C1 segment of cervical spinal cord (tissue), 14 donors: Measurements from ENCODE around the gene TCTN1.

Source experiments
- DNase-seq, 14 donors: peaks; one replicate each; lab custom pipeline; 2025; lab: John Stamatoyannopoulos, UW

TCTN1 gene

GRCh38 chr12:110679201-110679600 is 65.3 kb downstream of the TCTN1 start:
- no peak for DNase-seq

DNA sequence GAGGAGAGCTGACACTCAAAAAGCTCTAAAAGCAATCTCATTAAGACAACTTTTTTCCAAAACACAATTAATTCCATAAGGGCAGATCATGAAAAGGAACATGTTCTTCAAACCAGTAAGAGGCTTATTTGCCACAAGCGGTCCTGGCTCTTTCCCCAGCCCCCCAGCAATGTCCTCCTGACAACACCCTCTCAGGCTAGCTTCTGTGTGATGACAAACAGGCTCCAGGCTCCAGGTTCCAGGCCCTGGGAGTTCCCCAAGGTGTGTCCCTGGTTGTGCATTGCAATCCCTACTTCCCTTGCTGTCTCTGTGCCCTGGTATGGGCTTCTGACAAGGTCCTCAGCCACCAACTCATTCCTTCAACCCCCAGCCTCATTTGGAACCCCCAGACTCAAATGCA is 66.1 kb downstream of the TCTN1 start:
- no peak for DNase-seq

GRCh38 chr12:110683888-110684287 is 70.0 kb downstream of the TCTN1 start:
- DNase-seq = no peak

GRCh38 chr12:110684312-110684836 is 70.4 kb downstream of the TCTN1 start:
- DNase-seq = no peak

- DNase-seq = no peak
These were observed 72.5 kb downstream of the TCTN1 start for GRCh38 chr12:110686294-110686903.

DNA sequence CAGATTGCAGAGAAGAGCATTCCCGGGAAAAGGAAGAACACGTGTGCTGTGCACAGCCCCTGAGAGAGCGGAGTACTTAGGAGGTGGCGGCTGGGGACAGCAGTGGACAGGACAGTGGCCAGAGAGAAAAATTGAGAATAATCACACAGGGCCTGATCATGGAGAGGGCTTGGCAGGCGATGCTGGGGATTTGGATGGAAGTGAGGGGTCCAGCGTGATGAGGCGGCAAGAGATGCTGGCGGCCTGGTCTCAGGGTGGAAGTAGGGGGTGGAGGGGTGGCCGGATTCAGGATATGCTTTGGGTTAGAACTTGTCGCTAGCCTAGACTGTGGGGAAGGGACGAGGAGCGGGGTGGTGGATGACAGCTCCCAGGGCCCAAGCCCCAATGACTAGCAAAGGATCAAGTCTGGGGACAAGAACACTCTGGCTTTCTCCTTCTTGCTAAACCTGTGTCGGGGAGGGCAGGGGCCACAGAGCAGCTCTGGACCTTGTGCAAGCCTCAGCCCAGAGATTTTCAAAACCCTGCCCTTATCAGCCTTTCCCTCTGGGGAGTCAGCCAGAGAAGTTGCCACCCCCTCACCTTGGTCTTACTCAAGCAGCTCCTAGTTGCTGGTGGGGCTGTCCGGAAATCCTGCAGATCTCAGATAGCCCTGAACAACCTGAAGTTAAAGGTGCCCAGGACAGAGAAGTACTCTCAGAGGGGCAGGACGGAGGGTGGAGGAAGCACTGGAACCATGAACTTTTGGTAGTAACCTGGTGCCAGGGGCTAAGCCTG is 73.7 kb downstream of the TCTN1 start:
- DNase-seq = no peak

DNA sequence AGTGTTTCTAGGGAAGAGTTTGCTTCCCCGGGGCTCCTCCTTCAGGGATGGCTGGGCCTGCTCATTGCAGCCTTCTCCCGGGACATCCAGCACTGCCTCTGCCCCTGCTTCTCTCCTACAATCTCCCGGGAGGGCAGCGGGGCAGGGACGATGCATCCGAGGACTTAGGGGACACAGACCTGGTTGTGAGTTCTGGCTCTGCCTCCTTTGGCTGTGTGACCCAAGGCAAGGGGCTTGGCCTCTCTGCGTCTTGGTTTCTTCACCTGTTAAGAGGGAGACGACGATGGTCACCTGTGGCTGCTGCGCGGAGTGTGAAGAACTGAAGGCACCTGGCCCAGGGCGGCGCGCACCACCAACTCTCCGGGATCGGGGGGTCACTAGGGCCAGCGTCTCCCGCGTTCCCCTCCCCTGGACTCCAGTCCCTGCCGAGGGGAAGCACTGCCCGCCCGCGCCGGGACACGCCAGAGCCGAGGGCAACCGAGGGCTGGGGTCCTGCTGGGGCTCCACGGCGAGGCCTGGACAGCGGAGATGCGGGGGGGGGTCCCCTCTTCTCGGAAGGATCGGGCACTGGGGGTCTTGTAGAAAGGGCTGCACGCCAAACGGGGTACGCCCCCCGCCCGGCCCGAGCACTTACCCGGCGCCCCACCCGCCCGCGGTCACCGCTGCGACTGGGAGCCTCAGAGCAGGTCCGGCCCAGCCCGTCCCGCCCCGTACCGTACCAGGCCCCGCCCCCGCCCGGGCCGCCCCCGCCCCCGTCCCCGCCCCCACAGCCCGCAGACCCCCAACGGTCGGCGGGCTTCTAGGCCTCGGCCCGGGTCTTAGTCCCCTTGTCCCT is 74.7 kb downstream of the TCTN1 start, which contains the start of gene HVCN1:
Gene HVCN1 (minus strand): TSS at position 670 of the 835 bp plus-strand sequence. CDS start 5,870 bp downstream, outside the sequence.
- peak in 5 of 14 donors; percentile 35 to 76 (median 40) for DNase-seq

DNA sequence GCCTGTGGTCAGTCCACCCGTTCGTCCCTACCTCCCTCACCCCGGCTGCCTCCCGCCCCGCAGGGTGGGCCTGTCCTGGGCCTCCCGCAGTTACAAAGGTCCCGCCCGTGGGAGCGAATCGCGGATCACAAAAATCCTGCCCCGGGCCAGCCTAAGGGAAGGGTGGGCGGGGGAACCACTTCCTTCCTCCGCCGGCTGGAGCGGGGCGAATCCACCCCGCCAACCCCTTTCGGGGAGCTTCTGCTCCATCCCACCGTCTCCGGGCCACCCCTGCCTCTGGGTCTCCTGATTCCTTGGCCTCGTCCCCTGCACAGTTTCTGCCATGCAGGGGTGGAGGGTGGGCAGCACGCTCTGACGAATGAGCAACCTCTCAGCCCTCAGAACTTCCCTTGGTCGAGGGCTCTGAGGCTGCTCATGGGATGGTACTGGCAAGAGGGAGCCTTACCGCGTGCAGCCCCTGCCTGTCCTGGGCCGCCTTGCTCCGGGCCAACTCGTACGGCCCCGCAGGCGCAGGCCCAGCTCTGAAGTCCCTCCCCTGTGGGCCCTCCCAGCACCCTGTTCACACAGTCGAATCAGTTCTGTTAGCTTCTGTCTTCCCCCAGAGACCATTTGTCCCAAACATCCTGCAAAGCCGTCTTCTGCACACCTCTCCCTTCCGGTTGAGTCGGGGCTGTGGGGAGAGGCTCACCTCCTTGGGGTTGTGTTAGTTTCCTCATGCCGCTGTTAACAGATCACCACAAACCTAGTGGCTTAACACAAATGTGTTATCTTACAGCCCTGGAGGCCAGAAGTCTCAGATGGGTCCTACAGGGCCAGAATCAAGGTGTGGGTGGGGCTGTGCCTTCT is 75.6 kb downstream of the TCTN1 start:
- DNase-seq = peak in 8 of 14 donors; percentile 6 to 76 (median 46)

- no peak for DNase-seq
These were observed 76.2 kb downstream of the TCTN1 start for GRCh38 chr12:110690127-110690430.

DNA sequence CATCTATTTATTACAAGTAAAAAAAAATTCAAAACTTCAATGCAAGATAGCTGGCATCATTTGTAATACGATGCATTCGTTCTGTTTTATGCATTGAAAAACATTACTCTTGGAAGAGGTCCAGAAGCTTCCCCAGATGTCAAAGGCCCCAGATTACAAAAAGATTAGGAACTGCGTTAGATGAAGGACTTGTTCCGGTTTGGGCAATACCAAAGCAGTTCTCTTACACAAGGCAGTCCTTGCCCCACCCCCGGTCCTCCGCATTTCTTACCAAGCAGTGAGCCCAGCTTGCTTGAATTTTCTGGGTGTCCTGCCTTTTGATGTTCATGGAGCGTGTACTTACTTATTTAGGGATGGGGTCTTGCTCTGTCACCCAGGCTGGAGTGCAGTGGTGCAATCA is 79.8 kb downstream of the TCTN1 start:
- DNase-seq = peak in 5 of 14 donors; percentile 9 to 44 (median 30)

DNA sequence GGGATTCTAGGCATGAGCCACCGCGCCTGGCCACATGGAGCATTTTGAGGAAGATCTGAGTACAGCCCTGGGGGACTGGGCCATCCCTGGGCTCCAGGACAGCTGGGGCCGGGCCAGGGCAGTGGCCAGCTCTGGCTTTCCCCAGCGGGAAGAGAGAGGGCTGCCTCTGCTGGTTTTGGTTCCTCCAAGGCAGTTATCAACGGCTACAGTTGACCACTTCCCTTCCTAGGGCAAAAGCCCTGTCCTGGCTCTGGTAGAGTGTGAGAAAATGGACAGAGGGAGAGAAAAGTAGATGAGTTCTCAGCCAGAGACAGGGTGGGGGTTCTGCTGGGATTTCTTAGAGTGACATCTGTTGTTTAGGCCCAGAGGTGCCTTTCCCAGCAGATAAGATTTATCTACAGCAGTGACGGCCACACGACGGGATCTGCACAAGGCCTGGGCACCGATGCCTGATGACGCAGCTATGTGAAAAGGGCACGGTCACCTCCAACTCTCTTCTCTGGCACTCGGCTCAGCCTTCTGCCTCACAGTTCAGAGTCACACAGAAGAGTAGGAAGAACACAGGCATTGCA is 80.5 kb downstream of the TCTN1 start:
- peak in 9 of 14 donors; percentile 7 to 65 (median 32) for DNase-seq

- no peak for DNase-seq
These were observed 82.4 kb downstream of the TCTN1 start for GRCh38 chr12:110696283-110696682.

GRCh38 chr12:110697236-110697635 is 83.3 kb downstream of the TCTN1 start:
- DNase-seq = no peak

DNA sequence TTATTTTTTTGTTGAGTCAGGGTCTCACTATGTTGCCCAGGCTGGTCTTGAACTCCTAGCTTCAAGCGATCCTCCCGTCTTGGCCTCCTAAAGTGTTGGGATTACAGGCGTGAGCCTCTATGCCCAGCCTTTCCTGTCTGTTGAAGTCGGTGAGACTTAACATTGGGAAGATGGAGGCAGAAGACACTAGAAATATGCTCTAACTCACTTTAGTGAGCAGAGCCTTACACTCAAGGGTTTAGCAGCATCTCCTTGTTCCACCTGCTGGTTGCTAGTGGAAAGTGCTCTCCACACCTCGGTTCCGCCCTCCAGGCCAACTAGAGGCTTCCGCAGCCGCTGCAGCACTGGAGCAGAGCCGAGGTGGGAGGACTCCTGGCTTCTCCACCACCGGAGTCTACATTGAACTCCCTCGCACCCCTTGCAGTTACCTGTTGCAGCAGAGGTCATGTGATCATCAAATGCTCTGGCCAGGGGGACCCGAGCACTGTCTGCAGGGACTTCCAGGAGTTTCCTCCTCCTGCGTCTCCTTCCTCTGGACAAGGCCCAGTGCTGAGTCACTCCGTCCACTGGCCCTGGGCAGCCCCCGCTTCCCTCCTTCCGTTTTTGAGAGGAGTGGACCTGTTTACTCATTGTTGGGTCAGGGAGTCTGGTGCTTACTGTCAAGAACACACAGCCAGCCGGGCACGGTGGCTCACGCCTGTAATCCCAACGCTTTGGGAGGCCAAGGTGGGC is 84.4 kb downstream of the TCTN1 start:
- DNase-seq = peak in 9 of 14 donors; percentile 13 to 77 (median 49)
